ENCODE results near the gene RMND5A.

The RMND5A gene

DNA sequence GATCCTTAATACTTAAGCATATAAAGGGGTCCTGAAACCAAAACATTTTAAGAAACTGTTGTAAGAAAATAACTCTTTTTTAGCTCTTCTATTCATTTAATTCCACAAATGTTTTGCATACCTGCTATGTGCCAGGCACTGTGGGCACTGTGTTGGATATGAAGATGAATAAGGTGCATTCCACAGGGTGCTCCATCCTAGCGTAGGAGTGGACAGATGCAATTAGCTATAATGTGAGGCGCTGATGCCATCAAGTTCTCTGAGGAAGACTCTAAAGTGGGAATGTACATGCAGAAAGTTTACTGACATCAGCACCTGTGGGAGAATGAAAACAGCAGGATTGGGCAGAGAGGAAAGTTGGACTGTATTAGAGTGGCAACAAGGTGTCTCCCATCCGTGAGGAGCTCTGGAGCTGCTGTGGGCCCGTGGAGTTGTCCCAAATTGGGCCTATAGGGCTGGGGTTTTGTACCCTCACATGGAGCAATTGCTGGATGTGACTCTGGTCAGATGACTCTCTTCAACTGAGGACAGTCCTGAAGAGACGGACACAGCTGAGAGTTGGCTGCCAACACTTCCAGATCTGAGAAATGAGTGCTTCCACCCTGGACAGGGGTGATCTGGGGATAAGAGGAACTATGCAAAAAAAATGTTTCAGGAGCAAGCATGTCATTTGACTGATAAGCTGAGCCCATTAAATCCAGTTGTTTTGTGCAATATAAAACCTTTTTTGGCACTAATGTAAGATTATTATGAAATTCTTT is 48.3 kb downstream of the RMND5A start:
- no peak for DNase-seq

GRCh38 chr2:86769838-86770237 is 49.7 kb downstream of the RMND5A start:
- no peak for DNase-seq

- DNase-seq = no peak
These were observed 50.8 kb downstream of the RMND5A start for GRCh38 chr2:86770816-86771301.

DNA sequence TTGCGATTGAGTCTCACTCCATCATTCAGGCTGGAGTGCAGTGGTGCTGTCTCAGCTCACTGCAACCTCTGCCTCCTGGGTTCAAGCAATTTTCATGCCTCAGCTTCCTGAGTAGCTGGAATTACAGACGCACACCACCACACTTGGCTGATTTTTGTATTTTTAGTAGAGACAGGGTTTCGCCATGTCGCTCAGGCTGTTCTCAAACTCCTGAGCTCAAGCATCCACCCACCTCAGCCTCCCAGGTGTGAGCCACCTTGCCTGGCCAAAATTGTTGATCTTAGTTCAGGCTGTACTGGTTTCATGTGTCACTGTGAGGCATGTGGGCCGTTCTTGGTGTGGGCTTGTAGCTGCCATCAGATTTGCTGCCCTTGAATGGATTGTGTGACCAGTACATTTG is 52.5 kb downstream of the RMND5A start:
- no peak for DNase-seq

DNA sequence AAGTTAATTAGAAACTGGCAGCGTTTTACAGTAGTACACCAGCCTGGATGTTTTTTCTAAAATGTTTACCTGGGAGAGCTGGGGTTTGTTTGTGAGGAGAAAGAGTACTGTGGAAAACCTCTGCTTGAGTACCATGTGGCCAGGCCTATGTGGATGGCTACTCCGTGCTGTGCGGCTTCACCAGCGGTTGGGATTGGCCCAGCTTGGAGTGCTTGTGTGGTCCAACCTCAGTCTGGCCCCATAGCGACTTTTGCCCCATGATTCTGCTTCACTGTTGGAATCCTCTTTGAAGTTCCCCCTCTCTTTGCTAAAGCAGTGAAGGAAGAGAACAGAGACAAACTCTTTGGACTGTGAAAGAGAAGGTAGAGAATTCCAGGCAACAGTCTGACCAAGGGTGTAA is 54.8 kb downstream of the RMND5A start:
- no peak for DNase-seq

DNA sequence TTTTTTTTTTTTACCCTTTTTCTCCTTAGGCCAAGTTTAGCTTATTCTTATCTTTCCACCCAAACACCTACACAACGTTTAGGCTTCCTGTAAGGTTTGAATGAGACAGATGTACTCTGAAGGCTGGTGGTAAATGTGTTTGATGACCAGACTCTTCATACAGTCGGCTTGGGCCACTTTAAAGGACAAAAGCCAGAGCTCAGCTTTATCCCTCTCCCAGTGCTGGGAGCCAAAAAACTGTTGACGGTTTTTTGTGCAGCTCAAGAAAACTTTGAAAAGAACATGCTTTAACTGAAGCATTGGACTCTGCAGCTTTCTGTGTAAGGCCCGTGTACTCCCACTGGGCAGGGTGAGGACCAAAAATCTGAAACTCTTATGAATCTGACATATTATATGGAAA is 55.2 kb downstream of the RMND5A start:
- DNase-seq = no peak

DNA sequence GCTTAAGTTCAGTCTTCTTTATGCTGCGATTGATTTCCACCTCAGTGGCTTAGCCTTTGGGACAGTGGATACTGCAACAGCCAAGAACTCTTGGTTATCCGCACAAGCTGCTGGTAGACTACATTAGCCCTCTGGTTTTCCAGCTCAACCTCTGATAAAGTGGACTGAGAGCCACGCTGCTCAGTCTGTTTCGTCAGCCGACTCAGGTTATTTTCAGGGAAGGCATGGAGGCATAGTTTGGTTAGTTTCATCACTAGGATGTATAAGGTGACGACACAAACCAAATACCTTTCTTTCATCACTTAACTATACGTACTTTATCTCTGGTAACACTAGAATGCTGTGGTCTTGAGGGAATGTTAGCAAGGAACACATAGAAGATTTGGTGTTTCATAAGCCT is 56.4 kb downstream of the RMND5A start:
- no peak for DNase-seq

- no peak for DNase-seq
These were observed 58.9 kb downstream of the RMND5A start for GRCh38 chr2:86778957-86779356.

- no peak for DNase-seq
These were observed 59.9 kb downstream of the RMND5A start for GRCh38 chr2:86779971-86780370.

DNA sequence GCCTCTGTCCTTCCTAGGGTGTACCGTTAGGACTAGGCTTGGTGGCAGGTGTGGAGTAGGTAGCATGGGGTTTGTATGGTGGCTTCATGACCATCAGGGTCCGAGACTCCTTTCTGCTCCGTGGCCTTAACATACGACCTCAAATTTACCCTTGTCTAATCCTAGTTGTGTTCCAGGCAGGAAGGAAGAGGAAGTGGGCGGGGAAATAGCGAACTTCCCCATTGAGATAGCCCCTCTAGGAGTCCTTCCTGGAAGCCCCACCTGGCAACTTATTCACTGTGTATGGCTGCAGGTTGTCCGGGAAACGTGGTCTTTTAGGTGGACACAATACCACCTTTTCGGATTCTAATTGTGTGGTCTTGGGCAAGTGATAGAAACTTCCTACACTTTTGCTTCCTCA is 61.3 kb downstream of the RMND5A start:
- no peak for DNase-seq

- DNase-seq = no peak
These were observed 62.7 kb downstream of the RMND5A start for GRCh38 chr2:86782748-86783147.

- no peak for DNase-seq
These were observed 63.7 kb downstream of the RMND5A start for GRCh38 chr2:86783615-86784339.

GRCh38 chr2:86785456-86785855 is 65.4 kb downstream of the RMND5A start:
- no peak for DNase-seq

- no peak for DNase-seq
These were observed 66.0 kb downstream of the RMND5A start for GRCh38 chr2:86786001-86786536.

GRCh38 chr2:86787736-86788135 is 67.6 kb downstream of the RMND5A start:
- peak; percentile 21 to 27 for DNase-seq

DNA sequence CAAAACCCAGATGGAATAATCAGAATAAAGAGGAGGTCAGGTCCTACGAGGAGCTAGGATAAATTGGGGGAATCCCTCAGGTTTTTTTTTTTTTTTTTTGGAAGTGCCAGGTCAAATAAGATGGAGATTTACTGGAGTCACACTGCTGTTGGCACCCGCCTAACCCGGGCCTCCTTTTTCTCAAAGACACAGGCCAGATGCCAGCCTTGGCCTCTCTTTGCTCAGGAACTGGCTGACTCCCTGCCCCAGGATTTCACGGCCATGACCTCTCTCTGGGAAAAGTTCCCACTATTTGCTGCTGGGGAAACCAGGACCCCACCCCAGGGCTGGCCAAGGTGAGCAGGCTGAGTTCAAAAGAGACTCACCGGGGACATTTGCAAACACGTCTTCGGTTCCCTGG is 68.1 kb downstream of the RMND5A start:
- peak in 1 of 2 donors; percentile 17 for DNase-seq

DNA sequence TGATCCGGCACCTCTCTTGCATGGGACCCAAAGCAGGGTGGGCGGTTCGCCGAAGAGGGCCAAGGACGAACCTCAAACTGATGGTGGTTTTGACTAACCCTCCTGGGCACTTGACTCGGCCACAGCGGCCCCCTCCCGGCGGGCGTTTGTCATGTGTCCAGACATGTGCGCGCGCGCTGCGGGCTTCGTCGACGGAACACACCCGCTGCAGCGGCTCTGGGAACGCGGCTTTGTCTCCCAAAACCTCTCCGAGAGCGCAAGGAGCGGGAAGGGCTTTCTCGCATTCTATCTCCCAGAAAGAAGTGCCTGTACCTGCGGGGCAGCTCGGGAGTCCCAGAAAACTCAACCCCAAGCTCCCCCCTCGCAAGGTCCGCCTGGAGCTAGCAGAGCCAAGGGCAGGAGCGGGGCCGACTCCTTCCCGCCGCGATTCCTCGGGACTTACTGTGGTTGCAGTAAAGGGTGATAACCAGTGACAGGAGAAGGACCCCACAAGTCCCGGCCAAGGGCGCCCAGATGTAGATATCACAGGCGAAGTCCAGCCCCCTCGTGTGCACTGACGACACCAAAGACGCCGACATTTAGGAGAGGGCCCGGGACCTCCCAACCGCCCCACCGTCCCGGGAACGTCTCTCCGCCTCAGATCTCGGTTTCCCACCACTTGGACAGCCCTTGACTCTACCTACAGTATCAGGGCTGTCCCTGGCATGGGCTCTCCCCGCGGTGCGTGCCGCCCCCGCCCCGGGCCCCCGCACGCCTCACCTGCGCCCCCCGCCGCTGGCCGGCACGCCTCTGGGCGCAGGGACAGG is 69.0 kb downstream of the RMND5A start:
- no peak for DNase-seq

GRCh38 chr2:86789687-86790133 is 69.6 kb downstream of the RMND5A start:
- no peak for DNase-seq

- no peak for DNase-seq
These were observed 70.1 kb downstream of the RMND5A start for GRCh38 chr2:86790134-86790675.

- no peak for DNase-seq
These were observed 70.8 kb downstream of the RMND5A start, which contains the start of gene CD8A for GRCh38 chr2:86790676-86791572. CD8A (minus strand) TSS chr2:86790913; CDS start chr2:86790825, 88 bp downstream.

GRCh38 chr2:86791573-86791972 is 71.5 kb downstream of the RMND5A start:
- DNase-seq = no peak

DNA sequence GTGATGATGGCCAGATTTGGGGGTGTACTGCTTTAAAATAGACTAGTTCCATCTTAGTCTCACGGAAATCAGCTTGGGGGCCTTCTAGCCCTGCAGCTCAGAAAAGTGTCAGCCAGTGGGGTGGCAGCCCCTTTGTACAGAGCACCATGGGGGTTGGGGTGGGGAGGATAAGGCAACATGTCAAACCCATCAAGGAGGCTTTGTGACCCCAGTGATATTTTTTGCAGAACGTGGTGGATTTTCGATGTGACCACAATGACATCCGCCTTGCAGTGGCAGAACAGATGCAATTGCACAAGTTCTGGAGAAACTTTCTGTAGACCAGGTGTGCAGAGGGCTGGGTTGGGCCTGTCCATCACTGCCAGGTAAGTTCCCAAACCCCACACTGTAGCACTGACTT is 73.7 kb downstream of the RMND5A start:
- DNase-seq = no peak
